PC-3 (cell line): Measurements from ENCODE around the gene RASAL2. TPM values are rescaled to one million over a fixed set of nuclear protein-coding genes. Genes with fewer than 3 reads are reported as not detected.

ENCODE experiments used
- ATAC-seq: fragments of 200-7000 bp; cut with Tn5 transposase; 2 replicates; pipeline ENCODE4 v1.9.1; 2020; ENCODE audit warnings: mild to moderate bottlenecking, moderate library complexity
- BruUV-seq: library from RNA; stranded (reverse); fragments of 400-500 nt; replicated peaks from 2 replicates; lab custom pipeline; 2021; lab: Mats Ljungman, UMichigan
- CTCF ChIA-PET: fragments of 300-600 bp; sonication (Branson Sonifier 250); formaldehyde crosslinking; loops from one replicate; lab custom pipeline; 2022; ENCODE audit warnings: antibody characterized with exemption; lab: Charles Lee
- POLR2A ChIA-PET: fragments of 300-600 bp; sonication (Branson Sonifier 250); formaldehyde crosslinking; loops from one replicate; lab custom pipeline; 2022; ENCODE audit warnings: antibody characterized with exemption; ENCODE audit not compliant: unreplicated experiment; lab: Charles Lee
- DNase-seq: peaks from one replicate; pipeline ENCODE4 v3.0.0-alpha.2; 2015
- H2AFZ ChIP-seq: fragments of 300-600 bp; sonication (generic); 2 replicates; pipeline ENCODE4 v1.6.0; 2016; ENCODE audit warnings: antibody characterized with exemption, low read length
- H3F3A ChIP-seq: fragments of 300-600 bp; sonication (generic); one replicate; pipeline ENCODE4 v1.6.0; 2017; ENCODE audit warnings: antibody characterized with exemption, low read length, control low read depth, mild to moderate bottlenecking; ENCODE audit not compliant: unreplicated experiment
- H3K27ac ChIP-seq: fragments of 300-600 bp; sonication (generic); 2 replicates; pipeline ENCODE4 v1.5.1; 2016; ENCODE audit warnings: mild to moderate bottlenecking, low read length
- H3K27me3 ChIP-seq: fragments of 300-600 bp; sonication (generic); 2 replicates; pipeline ENCODE4 v1.6.1; 2016; ENCODE audit warnings: low read length, mixed read lengths
- H3K36me3 ChIP-seq: fragments of 300-600 bp; sonication (generic); 2 replicates; pipeline ENCODE4 v1.6.1; 2016; ENCODE audit warnings: low read depth, mixed run types, low read length, mixed read lengths
- H3K4me1 ChIP-seq: fragments of 300-600 bp; sonication (generic); 2 replicates; pipeline ENCODE4 v1.5.1; 2016; ENCODE audit warnings: low read length; ENCODE audit not compliant: insufficient read depth
- H3K4me2 ChIP-seq: fragments of 300-600 bp; sonication (generic); 2 replicates; pipeline ENCODE4 v1.6.0; 2016; ENCODE audit warnings: low read length
- H3K4me3 ChIP-seq: fragments of 300-600 bp; sonication (generic); 2 replicates; pipeline ENCODE4 v1.5.1; 2016; ENCODE audit warnings: mild to moderate bottlenecking, low read length, mixed read lengths
- H3K79me2 ChIP-seq: fragments of 300-600 bp; sonication (generic); 2 replicates; pipeline ENCODE4 v1.6.1; 2017; ENCODE audit warnings: low read length, mixed read lengths
- H3K9ac ChIP-seq: fragments of 300-600 bp; sonication (generic); 2 replicates; pipeline ENCODE4 v1.6.0; 2016; ENCODE audit warnings: mild to moderate bottlenecking, low read length
- H3K9me2 ChIP-seq: fragments of 300-600 bp; sonication (generic); replicated peaks from 2 replicates; pipeline ENCODE4 v1.6.1; 2016; ENCODE audit warnings: mixed run types, low read length, mixed read lengths
- H3K9me3 ChIP-seq: fragments of 300-600 bp; sonication (generic); 2 replicates; pipeline ENCODE4 v1.6.1; 2016; ENCODE audit warnings: low read length, mixed read lengths
- H4K20me1 ChIP-seq: fragments of 300-600 bp; sonication (generic); 2 replicates; pipeline ENCODE4 v1.6.1; 2016; ENCODE audit warnings: low read length, mixed read lengths
- EZH2 ChIP-seq: fragments of 300-600 bp; sonication (generic); IDR thresholded peaks from one replicate; pipeline ENCODE4 v1.6.1; 2017; ENCODE audit warnings: antibody characterized with exemption, mild to moderate bottlenecking, low read length; ENCODE audit not compliant: unreplicated experiment
- EZH2phosphoT487 ChIP-seq: fragments of 300-600 bp; sonication (generic); IDR thresholded peaks from 2 replicates; pipeline ENCODE4 v1.6.1; 2018; ENCODE audit warnings: mild to moderate bottlenecking, antibody characterized with exemption, low read length, borderline replicate concordance
- intact Hi-C: fragments of 100-400 bp; cut with micrococcal nuclease; formaldehyde crosslinking; loops from 2 replicates; pipeline ENCODE4 v1.9.0; 2023
- total RNA-seq: library from RNA; depleted of rRNA; stranded (reverse); fragments of >200 nt; gene quantifications from 2 replicates; pipeline ENCODE4 v1.2.3, GENCODE V29; 2014
- TF ChIP-seq, protein P1 (sequence below): fragments of 300-600 bp; sonication (generic); conservative IDR thresholded peaks from 2 replicates; pipeline ENCODE4 v1.5.1; 2017; ENCODE audit warnings: antibody characterized with exemption, low read depth, mild to moderate bottlenecking, low read length

Gene RASAL2
- total RNA-seq, 1 experiment from 2014 or later: 7.9 TPM

DNA sequence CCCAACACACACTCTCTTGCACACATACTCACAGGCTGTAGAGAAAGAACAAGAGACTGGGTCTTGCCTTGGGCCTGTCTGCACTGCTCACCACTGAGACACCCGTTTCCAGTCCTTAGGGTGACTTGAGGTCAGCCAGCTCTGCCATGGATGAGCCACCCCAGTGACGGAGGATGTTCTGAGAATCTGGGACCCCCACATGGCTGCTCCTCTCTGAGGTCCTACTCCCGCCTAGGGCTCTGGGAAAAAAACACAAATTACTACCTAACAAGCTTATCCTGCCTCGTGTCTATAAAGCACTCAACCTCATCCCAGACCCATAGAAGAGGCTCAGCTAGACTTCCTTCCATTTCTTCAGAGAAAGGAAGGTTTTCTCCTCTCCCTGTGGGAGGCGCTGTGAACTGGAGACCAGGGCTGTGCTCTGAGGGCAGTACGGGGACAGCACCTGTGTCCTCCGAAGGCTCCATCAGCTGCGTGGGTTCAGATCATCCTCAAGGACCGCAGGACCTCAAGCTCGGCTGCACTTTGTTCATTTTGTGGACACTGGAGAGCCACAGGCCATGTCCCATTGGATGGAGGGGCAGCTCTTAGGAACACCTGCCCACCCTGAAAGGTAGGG lies 407.1 kb downstream of the RASAL2 start:
- H2AFZ ChIP-seq: no peak overlapping the region
- 0 out of 2 replicates have a peak overlapping the region, but pooled peaks have one; percentile 1 for H3K4me2 ChIP-seq
- BruUV-seq: no TSS peak
- H3K9ac ChIP-seq: no peak overlapping the region
- H3K4me3 ChIP-seq: no peak overlapping the region
- no peak overlapping the region for H3K27ac ChIP-seq
- H4K20me1 ChIP-seq: no peaks in the 10 kb centered on the region
- no peaks in the 10 kb centered on the region for H3F3A ChIP-seq
- ChIA-PET POLR2A (no interaction called here), CTCF (interaction anchor here (1.6 kb wide), 1 partner anchor 201 kb away, joined by 3 read pairs; no protein-coding TSS in a partner anchor)
- TF ChIP-seq EZH2phosphoT487 (no peak), EZH2 (no peak)
- TF ChIP-seq, protein P1, sequence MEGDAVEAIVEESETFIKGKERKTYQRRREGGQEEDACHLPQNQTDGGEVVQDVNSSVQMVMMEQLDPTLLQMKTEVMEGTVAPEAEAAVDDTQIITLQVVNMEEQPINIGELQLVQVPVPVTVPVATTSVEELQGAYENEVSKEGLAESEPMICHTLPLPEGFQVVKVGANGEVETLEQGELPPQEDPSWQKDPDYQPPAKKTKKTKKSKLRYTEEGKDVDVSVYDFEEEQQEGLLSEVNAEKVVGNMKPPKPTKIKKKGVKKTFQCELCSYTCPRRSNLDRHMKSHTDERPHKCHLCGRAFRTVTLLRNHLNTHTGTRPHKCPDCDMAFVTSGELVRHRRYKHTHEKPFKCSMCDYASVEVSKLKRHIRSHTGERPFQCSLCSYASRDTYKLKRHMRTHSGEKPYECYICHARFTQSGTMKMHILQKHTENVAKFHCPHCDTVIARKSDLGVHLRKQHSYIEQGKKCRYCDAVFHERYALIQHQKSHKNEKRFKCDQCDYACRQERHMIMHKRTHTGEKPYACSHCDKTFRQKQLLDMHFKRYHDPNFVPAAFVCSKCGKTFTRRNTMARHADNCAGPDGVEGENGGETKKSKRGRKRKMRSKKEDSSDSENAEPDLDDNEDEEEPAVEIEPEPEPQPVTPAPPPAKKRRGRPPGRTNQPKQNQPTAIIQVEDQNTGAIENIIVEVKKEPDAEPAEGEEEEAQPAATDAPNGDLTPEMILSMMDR: no peak
- ATAC-seq: no peak
- intact Hi-C loops: loop anchor here (5.0 kb wide), 1 partner anchor 189 kb away; no protein-coding TSS in a partner anchor
- H3K27me3 ChIP-seq: no peaks in the 10 kb centered on the region
- no peak for DNase-seq
- H3K36me3 ChIP-seq: no peaks in the 10 kb centered on the region
- no peaks in the 10 kb centered on the region for H3K9me3 ChIP-seq
- H3K79me2 ChIP-seq: no peaks in the 10 kb centered on the region
- no peaks in the 10 kb centered on the region for H3K4me1 ChIP-seq
- H3K9me2 ChIP-seq: no peaks in the 10 kb centered on the region

DNA sequence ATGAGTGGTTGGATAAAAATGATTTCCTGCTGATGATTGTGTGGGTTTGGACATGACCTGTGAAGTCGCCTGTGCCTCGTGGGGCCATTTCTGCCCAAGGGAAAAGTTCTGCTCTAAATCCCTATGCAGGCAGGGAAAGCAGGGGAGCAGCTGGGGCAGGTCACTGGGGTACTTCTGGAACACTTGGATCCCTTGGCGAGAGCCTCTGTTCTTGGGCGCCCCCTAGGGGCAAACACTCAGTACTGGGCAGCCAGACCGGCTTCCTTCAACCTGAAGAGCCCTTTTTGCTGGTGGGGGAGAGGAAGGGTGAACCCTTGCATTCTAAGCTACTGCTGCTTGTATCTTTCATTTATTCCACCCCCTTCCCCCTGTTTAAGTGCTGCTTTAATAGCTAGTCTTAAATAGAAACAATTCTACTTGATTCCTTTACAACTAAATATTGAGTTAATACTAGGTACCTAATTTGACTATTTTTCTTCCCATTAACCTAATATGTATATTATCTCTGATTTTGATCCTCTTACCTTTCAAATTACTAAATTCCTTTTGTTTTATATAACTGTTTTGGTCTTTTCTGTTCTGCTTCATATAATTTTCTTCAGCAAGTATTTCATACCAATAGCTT lies 407.9 kb downstream of the RASAL2 start:
- Histone ChIP-seq H2AFZ (no peak overlapping the region), H3K27me3 (no peaks in the 10 kb centered on the region), H3K36me3 (no peaks in the 10 kb centered on the region), H3K4me3 (no peak overlapping the region), H3K9ac (no peak overlapping the region), H3K4me1 (no peaks in the 10 kb centered on the region), H3K9me2 (no peaks in the 10 kb centered on the region), H3F3A (no peaks in the 10 kb centered on the region), H3K9me3 (no peaks in the 10 kb centered on the region), H4K20me1 (no peaks in the 10 kb centered on the region), H3K27ac (no peak overlapping the region), H3K79me2 (no peaks in the 10 kb centered on the region), H3K4me2 (0 out of 2 replicates have a peak overlapping the region, but pooled peaks have one; percentile 1)
- ATAC-seq: peak; percentile 88
- BruUV-seq: no TSS peak
- DNase-seq: peak; percentile 71
- ChIA-PET POLR2A (no interaction called here), CTCF (interaction anchor here (0.6 to 1.6 kb wide), 3 partner anchors 15 to 202 kb away, joined by 3 read pairs; no protein-coding TSS in a partner anchor)
- TF ChIP-seq EZH2phosphoT487 (no peak), EZH2 (no peak)
- TF ChIP-seq, protein P1: peak; percentile 80
- intact Hi-C loops: loop anchor here (5.0 kb wide), 1 partner anchor 190 kb away; no protein-coding TSS in a partner anchor

DNA sequence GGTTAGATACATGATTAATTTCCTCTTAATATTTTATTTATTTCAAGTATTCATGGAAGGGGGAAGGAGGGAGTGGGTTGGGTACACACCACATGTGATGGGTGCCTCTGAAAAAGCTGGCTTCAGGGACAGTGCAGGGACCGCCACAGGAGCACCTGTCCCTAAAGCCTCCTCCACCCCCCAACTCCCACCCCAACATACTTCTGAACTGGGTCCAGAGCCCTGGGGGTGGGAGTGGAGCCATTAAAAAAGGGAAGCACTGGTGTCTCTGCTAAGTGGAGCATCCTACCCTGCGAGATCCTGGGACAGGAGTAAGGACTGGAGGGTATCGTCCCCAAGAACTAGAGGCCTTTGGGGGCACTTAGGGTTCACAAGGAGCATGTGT lies 408.4 kb downstream of the RASAL2 start:
- H4K20me1 ChIP-seq: no peaks in the 10 kb centered on the region
- no peaks in the 10 kb centered on the region for H3K4me1 ChIP-seq
- TF ChIP-seq EZH2: no peak
- TF ChIP-seq, protein P1: no peak
- no peak for TF ChIP-seq EZH2phosphoT487
- no peak overlapping the region for H2AFZ ChIP-seq
- H3K9me3 ChIP-seq: no peaks in the 10 kb centered on the region
- H3K9me2 ChIP-seq: no peaks in the 10 kb centered on the region
- no peak for DNase-seq
- H3K4me3 ChIP-seq: no peak overlapping the region
- H3K9ac ChIP-seq: no peak overlapping the region
- H3K27ac ChIP-seq: no peak overlapping the region
- CTCF ChIA-PET: interaction anchor here (0.6 to 1.6 kb wide), 3 partner anchors 15 to 202 kb away, joined by 3 read pairs; no protein-coding TSS in a partner anchor
- ATAC-seq: no peak
- no TSS peak for BruUV-seq
- H3K36me3 ChIP-seq: no peaks in the 10 kb centered on the region
- H3F3A ChIP-seq: no peaks in the 10 kb centered on the region
- intact Hi-C loops: loop anchor here (5.0 kb wide), 1 partner anchor 190 kb away; no protein-coding TSS in a partner anchor
- POLR2A ChIA-PET: no interaction called here
- no peaks in the 10 kb centered on the region for H3K27me3 ChIP-seq
- no peak overlapping the region for H3K4me2 ChIP-seq
- H3K79me2 ChIP-seq: no peaks in the 10 kb centered on the region
